Smooth muscle cell (in vitro differentiated cells): Measurements from ENCODE around the gene ASCC1. TPM values are rescaled to one million over a fixed set of nuclear protein-coding genes. Genes with fewer than 3 reads are reported as not detected.

Source experiments
- DNase-seq: peaks from one replicate; lab custom pipeline; 2025; ENCODE audit not compliant: unreplicated experiment; lab: John Stamatoyannopoulos, UW
- H2AFZ ChIP-seq: fragments of 200-600 bp; sonication (generic); 2 replicates; pipeline ENCODE4 v1.6.0; 2016; ENCODE audit warnings: antibody characterized with exemption, low read depth, mild to moderate bottlenecking
- H3F3A ChIP-seq: fragments of 200-600 bp; sonication (generic); 2 replicates; pipeline ENCODE4 v1.6.0; 2017; ENCODE audit warnings: antibody characterized with exemption, low read depth
- H3K27ac ChIP-seq: fragments of 200-600 bp; sonication (generic); 2 replicates; pipeline ENCODE4 v1.5.1; 2016; ENCODE audit warnings: low read depth, mild to moderate bottlenecking
- H3K27me3 ChIP-seq: fragments of 200-600 bp; sonication (generic); 2 replicates; pipeline ENCODE4 v1.6.1; 2016; ENCODE audit warnings: low read depth, mild to moderate bottlenecking
- H3K36me3 ChIP-seq: fragments of 200-600 bp; sonication (generic); 2 replicates; pipeline ENCODE4 v1.5.1; 2016; ENCODE audit warnings: low read depth
- H3K4me1 ChIP-seq: fragments of 200-600 bp; sonication (generic); 2 replicates; pipeline ENCODE4 v1.5.1; 2016; ENCODE audit warnings: low read depth
- H3K4me2 ChIP-seq: fragments of 200-600 bp; sonication (generic); 2 replicates; pipeline ENCODE4 v1.6.0; 2016; ENCODE audit warnings: mild to moderate bottlenecking
- H3K4me3 ChIP-seq: fragments of 200-600 bp; sonication (generic); 2 replicates; pipeline ENCODE4 v1.5.1; 2016; ENCODE audit warnings: mild to moderate bottlenecking
- H3K79me2 ChIP-seq: fragments of 200-600 bp; sonication (generic); 2 replicates; pipeline ENCODE4 v1.6.0; 2016; ENCODE audit warnings: low read depth, mild to moderate bottlenecking
- H3K9ac ChIP-seq: fragments of 200-600 bp; sonication (generic); 2 replicates; pipeline ENCODE4 v1.6.0; 2016; ENCODE audit warnings: low read depth
- H3K9me3 ChIP-seq: fragments of 200-600 bp; sonication (generic); replicated peaks from 2 replicates; pipeline ENCODE4 v1.5.1; 2016; ENCODE audit warnings: low read depth
- H4K20me1 ChIP-seq: fragments of 200-600 bp; sonication (generic); 2 replicates; pipeline ENCODE4 v1.6.0; 2016; ENCODE audit warnings: low read depth
- WGBS: methylation state at CpG from one replicate; pipeline ENCODE4 v1.1.7; 2016; ENCODE audit warnings: low lambda C conversion rate; 5-methylcytosine and 5-hydroxymethylcytosine counted together
- polyA plus RNA-seq: library from polyadenylated mRNA; unstranded; fragments of >200 nt; fragmentation: Nextera tagmentation; extraction: Ambion mirVana; gene quantifications from 2 replicates; pipeline ENCODE4 v1.2.1, GENCODE V29; 2016
- total RNA-seq: library from RNA; depleted of rRNA; stranded (reverse); fragments of >200 nt; gene quantifications from 2 replicates; pipeline ENCODE4 v1.2.3, GENCODE V29; 2014
- TF ChIP-seq, protein P1 (sequence below): fragments of 200-600 bp; sonication (generic); IDR thresholded peaks from 2 replicates; pipeline ENCODE4 v1.5.1; 2017; ENCODE audit warnings: borderline replicate concordance, mild to moderate bottlenecking, antibody characterized with exemption; ENCODE audit not compliant: insufficient read depth, poor library complexity, severe bottlenecking

Gene ASCC1
- total and polyA plus RNA-seq, 2 experiments from 2014 or later = 24.0 to 28.1 TPM

- H3K4me2 ChIP-seq = no peak overlapping the region
- H2AFZ ChIP-seq = no peak overlapping the region
- WGBS = 72% methylated on average over 6 of the region's 6 CpGs
- H4K20me1 ChIP-seq = no peaks in the 10 kb centered on the region
- TF ChIP-seq, protein P1, sequence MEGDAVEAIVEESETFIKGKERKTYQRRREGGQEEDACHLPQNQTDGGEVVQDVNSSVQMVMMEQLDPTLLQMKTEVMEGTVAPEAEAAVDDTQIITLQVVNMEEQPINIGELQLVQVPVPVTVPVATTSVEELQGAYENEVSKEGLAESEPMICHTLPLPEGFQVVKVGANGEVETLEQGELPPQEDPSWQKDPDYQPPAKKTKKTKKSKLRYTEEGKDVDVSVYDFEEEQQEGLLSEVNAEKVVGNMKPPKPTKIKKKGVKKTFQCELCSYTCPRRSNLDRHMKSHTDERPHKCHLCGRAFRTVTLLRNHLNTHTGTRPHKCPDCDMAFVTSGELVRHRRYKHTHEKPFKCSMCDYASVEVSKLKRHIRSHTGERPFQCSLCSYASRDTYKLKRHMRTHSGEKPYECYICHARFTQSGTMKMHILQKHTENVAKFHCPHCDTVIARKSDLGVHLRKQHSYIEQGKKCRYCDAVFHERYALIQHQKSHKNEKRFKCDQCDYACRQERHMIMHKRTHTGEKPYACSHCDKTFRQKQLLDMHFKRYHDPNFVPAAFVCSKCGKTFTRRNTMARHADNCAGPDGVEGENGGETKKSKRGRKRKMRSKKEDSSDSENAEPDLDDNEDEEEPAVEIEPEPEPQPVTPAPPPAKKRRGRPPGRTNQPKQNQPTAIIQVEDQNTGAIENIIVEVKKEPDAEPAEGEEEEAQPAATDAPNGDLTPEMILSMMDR = no peak
- no peaks in the 10 kb centered on the region for H3K79me2 ChIP-seq
- no peak overlapping the region for H3K27ac ChIP-seq
- H3K36me3 ChIP-seq = no peaks in the 10 kb centered on the region
- DNase-seq = no peak
- no peak overlapping the region for H3K9ac ChIP-seq
- peaks cover 61% of the 10 kb centered on the region for H3K27me3 ChIP-seq
- H3K4me3 ChIP-seq = no peak overlapping the region
- H3K9me3 ChIP-seq = no peaks in the 10 kb centered on the region
- H3K4me1 ChIP-seq = peaks cover 23% of the 10 kb centered on the region
- H3F3A ChIP-seq = no peaks in the 10 kb centered on the region
Observed at GRCh38 chr10:72089618-72090017, 126.5 kb downstream of the ASCC1 start.

DNA sequence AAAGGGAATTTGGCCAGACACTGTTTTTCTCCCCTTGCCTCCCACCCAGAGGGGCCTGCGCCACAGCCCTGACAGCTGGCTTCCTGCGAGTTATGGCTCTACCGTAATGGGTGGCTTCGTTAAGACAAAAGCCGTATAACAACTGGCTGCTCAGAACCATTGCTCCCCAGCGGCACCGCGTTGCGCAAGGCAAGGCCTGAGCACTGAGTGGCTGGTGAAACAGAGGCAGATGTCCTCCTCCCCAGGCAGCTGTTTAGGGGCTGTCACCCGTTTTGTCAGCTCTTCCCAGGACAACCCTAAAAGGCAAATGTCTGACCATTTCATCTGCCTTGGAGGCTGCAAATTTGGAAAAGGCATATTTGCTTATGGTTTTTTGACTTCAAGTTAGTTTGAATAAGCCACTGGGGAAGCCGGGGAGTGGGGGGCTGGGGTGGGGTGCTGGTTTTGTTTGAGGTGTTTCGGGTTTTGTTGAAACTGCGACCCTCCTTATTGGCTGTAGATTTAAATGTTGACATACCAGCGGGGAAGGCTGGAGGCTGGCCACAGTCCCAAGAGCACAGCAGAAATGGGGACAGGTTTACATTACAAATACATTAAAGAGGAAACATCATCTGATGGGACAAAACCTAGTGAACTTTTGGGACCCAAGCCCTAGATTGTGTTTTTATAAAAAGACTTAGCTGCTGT, 127.0 kb downstream of the ASCC1 start:
- peaks cover 67% of the 10 kb centered on the region for H3K27me3 ChIP-seq

GRCh38 chr10:72087969-72088888, 127.8 kb downstream of the ASCC1 start, which contains the start of gene SPOCK2:
SPOCK2 (minus strand) TSS chr10:72088551; CDS start chr10:72088328, 223 bp downstream.
- Histone ChIP-seq H3K27ac (no peak within 1 kb of the TSS), H3K9ac (no peak within 1 kb of the TSS), H3K9me3 (no peaks in the 10 kb centered on the region), H3K4me2 (peak within 1 kb of the TSS; percentile 84), H4K20me1 (no peaks in the 10 kb centered on the region), H3K27me3 (peaks cover 67% of the 10 kb centered on the region), H3K79me2 (no peaks in the 10 kb centered on the region), H2AFZ (no peak within 1 kb of the TSS), H3F3A (no peaks in the 10 kb centered on the region), H3K4me3 (peak within 1 kb of the TSS; percentile 43), H3K36me3 (no peaks in the 10 kb centered on the region), H3K4me1 (peaks cover 23% of the 10 kb centered on the region)
- TF ChIP-seq, protein P1 = no peak
- no peak for DNase-seq
- 9% methylated on average over 54 of the region's 65 CpGs for WGBS

More for the DNA sequence above, 127.0 kb downstream of the ASCC1 start:
- no peak overlapping the region for H2AFZ ChIP-seq
- H3K9me3 ChIP-seq = no peaks in the 10 kb centered on the region
- H3F3A ChIP-seq = no peaks in the 10 kb centered on the region
- H4K20me1 ChIP-seq = no peaks in the 10 kb centered on the region
- DNase-seq = no peak
- TF ChIP-seq, protein P1 = no peak
- H3K27ac ChIP-seq = no peak overlapping the region
- peak overlapping the region; percentile 84 for H3K4me2 ChIP-seq
- H3K79me2 ChIP-seq = no peaks in the 10 kb centered on the region
- 35% methylated on average over 14 of the region's 14 CpGs for WGBS
- no peaks in the 10 kb centered on the region for H3K36me3 ChIP-seq
- H3K4me3 ChIP-seq = peak overlapping the region; percentile 43
- H3K4me1 ChIP-seq = peaks cover 23% of the 10 kb centered on the region
- no peak overlapping the region for H3K9ac ChIP-seq
